ENCODE results near the gene UTY.

Gene UTY

DNA sequence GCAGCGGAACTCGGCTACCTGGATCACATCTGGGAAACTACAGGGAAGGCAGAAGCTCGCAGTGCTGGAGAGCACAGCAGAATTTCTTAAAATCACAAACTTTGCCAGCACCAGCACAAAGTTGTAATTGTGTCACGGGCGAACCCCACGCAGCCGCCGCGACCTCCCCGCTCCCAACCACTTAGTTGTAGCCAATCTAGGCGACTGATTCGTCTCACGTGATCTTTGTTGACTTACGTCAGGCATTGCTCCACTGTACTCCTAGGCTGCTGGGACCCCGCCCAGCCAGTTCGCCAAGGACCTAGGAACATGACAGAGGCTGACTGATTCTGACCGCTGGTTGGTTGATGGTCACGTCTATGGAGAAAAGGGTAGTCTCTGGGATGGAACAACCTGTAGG lies at the start of gene UTY:
Gene UTY, minus strand, starts transcription at position 206 of the 400 bp plus-strand sequence. CDS start 368 bp downstream, outside the sequence.
- DNase-seq: peak in 15 of 42 donors; percentile 78 to 96 (median 87)
- intact Hi-C loops (cut with DNase I): no loop called here

DNA sequence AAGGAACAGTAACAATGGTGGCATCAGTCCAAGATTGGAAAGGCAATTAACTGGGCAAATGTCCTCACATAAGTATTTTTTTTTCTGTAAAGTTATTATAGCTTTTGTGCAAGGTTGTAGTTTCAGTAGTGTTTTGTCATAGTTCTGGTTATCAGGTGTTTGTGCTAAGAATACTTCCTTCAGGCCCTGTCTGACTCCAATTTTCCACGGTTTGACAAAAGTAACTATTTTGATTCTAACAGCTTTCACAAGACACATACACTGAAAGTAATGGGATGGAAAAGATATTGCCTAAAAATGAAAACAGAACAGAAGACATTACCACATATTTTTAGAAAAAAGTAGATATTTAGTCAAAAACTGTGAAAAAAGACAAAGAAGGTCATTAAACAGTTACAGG lies 40.6 kb upstream of the UTY start:
- intact Hi-C loops (cut with DNase I): no loop called here
- DNase-seq: no peak

DNA sequence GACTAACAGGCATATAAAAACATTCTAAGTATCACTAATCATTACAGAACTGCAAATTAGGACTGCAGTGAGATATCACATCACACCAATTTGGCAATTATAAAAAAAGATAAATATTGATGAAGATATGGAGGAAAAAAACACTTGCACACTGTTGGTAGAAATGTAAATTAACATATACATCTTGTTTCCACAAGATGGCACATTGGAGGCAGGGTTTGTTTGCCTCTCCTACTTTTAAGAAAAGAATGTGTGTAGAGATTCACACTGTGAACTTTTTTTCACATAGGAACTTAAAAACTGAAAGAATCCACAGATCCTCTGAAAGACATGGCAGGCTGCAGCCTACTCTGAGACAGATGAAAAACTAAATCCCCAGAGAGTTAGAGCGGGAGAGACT lies 21.4 kb upstream of the UTY start:
- peak in 1 of 42 donors; percentile 2 for DNase-seq

DNA sequence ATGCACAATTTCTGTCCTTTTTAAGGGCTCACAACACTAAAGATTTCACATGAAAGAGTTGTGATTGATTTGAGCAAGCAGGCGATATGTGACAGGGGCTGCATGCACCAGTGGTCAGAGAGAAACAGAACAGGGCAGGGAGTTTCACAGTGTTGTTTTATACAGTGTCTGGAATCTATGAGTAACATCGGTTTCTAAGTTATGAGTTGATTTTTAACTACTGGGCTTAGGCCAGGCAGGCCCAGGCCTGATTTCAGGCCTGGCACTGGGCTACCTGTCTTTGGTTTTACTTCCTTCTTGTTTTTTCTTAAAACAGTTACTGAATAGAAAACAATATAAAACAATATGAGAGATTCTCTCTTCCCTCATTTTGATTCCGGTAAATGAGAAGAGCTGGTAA lies 13.9 kb upstream of the UTY start:
- intact Hi-C loops (cut with DNase I): no loop called here
- DNase-seq: no peak

More for the DNA sequence above, 21.4 kb upstream of the UTY start:
- intact Hi-C loops (cut with DNase I): no loop called here

DNA sequence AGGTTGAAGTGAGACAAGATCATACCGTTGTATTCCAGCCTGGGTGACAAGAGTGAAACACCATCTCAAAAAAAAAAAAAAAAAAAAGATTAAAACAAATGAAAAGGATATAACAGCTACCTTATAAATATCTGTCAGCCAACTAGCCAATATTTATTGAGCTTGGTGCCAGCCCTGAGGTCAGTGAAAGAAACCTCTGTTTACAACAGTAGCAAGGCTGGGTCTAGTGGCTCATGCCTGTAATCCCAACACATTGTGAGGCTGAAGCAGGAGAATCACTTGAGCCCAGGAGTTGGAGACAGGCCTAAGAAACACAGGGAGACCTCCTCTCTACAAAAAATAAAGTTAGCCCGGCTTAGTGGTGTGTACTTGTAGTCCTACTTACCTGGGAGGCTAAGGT lies 12.6 kb upstream of the UTY start:
- intact Hi-C loops (cut with DNase I): no loop called here
- DNase-seq: no peak

DNA sequence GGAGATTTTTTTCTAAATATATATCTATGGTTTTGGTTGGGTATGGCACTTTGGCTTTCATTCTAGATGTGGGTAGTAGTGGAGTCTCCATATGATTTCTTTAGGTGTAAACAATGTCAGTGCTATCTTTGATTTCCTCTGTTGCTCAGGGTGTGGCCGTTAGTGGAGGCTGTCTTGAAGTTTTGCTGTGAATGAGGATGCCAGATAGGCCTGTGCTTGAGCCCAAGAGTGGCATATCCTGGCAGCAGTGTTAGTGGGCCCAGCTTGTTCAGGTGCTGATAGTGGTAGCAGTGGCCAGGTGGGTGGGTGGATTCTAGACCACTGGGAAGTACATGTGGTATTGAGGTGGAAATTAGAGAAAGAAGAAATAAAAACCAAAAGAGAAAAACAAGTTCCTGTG lies 8.9 kb upstream of the UTY start:
- intact Hi-C loops (cut with DNase I): no loop called here
- no peak for DNase-seq

DNA sequence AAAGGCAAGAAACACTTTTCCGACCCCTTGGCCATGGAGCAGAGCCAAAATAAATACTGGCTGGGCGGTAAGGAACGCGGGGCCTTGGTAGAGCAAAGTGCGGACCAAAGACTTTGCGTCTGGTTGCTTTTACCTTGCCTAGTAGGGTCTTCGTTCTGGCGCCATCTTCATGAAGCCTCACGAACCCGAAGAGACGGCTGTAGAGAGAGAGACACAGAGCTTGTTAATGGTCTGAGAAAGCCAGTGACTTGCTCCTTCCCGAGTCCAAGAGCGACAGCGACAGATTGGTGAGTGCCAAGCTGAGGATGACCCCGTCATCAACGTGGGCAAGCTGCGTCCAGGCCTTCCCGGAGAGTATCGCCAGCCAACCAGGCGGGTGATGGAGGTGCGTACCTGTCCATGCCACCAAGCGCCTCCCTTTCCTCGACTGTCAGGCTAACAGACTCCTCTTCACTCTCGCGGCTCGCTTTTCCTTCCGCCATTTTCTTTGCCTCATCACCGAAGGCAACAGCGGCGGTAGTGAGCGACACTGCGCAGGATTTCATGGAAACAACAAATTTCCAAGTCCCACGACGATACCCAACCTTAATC lies 617 bp downstream of the UTY start:
- intact Hi-C loops (cut with DNase I): no loop called here
- peak in 15 of 42 donors; percentile 8 to 74 (median 51) for DNase-seq

DNA sequence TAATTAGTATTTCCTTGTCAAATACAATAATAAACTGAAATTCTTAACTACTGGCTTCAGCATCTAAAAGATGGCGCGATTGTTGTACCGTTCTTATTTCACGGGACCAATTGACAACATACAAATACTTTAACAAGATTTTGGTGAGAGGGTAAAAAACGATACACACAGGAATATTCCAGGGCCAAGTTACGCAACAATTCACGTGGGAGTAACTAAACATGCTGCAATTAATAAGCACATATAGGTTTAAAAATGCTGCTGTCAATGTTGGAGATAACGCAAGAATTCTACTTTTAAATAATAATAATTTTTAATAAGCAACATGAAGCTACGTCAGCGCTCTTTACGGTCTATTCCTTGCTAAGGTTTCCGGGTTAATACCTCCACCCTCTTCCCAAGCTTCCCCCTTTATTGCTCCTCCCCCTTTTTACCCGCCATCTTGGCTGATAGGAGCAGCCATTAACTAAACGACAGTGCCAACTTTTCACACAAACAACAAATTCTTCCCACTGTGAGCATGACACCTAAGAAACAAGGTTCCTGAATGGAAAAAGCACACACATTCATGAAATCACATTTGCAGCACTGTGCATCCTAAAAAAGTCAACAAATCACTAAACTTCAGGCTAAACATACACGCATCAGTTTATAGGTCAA lies 1.6 kb downstream of the UTY start:
- DNase-seq: peak in 13 of 42 donors; percentile 10 to 78 (median 49)

DNA sequence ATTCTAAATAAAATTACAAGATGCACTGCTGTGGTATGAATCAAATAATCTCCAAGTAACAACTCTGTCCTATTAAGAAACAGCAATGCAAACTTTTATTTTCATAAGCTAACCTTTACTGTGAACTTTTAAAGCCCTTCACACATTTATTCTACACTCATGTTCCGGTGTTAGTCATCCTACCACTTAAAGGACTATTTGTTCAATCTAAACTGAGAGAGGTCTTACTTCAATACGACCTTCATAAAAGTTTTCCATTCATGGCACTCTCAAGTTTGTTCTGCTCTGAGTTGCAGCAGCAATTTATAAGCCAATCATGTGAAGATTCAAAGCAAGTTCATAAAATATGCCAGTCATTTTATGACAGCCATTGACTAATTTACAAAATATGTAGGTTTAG lies 4.8 kb downstream of the UTY start:
- intact Hi-C loops (cut with DNase I): no loop called here
- DNase-seq: no peak

More for the DNA sequence above, 1.6 kb downstream of the UTY start:
- intact Hi-C loops (cut with DNase I): no loop called here

DNA sequence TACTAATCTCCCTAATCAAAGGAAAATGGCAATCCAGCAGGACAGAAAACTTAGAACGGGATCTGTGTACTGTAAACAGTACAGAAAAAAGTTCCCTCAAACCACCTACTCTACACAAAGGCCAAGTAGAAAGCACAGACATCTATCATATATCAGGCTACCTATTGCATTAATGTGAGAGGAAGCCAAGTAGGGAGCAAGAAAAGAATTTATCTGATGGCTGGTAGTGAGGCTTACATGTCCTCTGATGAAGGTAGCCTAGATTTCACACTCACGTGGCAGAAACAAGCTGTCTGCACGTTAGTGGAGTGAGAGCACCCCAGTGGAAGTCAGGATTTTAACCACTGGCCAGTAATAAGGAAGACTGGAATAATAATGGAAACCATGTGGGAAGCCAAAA lies 28.3 kb downstream of the UTY start:
- no peak for DNase-seq
- intact Hi-C loops (cut with DNase I): no loop called here

DNA sequence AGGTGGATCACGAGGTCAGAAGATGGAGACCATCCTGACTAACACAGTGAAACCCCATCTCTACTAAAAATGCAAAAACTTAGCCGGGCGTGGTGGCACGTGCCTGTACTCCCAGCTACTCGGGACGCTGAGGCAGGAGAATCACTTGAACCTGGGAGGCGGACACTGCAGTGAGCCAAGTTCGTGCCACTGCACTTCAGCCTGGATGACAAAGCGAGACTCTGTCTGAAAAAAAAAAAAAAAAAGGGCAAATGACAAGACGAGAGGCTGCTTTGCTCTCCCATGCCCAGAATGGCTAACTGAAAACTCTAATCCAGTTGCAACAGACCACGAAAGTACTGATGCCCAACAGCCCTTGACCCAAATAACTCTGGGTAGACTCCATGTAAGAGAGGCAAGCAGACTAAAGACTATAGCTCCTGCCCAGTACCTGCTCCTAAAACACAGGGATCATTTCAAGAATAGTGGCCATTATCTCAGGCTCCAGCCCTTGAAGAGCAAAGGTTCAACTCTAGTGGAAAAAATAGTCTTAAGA lies 29.2 kb downstream of the UTY start:
- intact Hi-C loops (cut with DNase I): no loop called here
- no peak for DNase-seq

DNA sequence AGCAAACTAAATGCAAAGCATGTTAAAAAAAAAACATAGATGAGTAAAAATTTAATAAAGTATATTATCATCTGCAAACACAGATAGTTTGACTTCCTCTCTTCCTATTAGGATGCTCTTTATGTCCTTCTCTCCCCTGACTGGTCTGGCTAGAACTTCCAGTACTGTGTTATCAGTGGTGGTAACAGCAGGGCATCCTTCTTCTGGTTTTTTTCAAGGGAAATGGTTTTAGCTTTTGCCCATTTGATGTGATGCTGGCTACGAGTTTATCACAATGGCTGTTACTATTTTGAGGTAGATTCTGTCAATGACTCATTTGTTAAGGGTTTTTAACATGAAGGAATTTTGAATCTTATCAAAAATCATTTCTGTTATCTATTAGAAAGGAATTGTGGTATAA lies 34.3 kb downstream of the UTY start:
- no peak for DNase-seq
- intact Hi-C loops (cut with DNase I): no loop called here

DNA sequence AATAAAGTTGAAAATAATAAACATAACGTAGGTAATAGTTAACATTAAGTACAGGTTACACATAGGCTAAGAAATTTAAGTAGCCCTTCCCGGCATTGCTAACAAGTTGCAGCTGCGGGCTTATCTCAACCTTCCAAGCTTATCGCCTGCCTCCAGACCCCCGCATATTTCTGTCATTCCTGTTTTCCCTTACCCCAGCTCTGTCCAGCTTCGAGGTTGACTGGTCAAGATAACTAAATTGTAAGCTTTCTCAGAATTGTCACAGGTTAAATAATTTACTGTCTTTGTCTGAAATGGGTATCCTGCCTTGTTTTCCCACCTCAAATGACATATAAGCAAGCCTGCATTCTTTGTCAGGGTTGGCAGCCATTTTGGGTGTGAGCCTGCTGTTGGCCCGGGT lies 36.7 kb downstream of the UTY start:
- no peak for DNase-seq
- intact Hi-C loops (cut with DNase I): no loop called here

DNA sequence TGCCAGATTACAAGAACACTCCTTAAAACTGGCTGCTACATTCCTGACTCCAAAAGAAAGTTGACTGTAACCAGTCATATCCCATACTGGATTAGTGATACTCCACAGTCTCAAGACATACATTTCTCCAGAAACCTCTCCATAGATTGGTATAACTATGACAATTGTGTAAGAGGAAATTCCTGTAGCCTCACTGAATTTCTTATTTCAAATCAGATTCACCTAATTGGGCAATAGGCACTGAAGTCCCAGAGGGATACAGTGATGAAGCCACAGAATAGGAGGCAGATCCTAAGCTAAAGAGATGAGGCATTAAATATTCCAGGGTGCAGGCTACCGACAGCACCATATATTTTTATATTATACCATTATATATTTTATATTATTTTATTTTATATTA lies 39.0 kb downstream of the UTY start:
- no peak for DNase-seq
- intact Hi-C loops (cut with DNase I): no loop called here

DNA sequence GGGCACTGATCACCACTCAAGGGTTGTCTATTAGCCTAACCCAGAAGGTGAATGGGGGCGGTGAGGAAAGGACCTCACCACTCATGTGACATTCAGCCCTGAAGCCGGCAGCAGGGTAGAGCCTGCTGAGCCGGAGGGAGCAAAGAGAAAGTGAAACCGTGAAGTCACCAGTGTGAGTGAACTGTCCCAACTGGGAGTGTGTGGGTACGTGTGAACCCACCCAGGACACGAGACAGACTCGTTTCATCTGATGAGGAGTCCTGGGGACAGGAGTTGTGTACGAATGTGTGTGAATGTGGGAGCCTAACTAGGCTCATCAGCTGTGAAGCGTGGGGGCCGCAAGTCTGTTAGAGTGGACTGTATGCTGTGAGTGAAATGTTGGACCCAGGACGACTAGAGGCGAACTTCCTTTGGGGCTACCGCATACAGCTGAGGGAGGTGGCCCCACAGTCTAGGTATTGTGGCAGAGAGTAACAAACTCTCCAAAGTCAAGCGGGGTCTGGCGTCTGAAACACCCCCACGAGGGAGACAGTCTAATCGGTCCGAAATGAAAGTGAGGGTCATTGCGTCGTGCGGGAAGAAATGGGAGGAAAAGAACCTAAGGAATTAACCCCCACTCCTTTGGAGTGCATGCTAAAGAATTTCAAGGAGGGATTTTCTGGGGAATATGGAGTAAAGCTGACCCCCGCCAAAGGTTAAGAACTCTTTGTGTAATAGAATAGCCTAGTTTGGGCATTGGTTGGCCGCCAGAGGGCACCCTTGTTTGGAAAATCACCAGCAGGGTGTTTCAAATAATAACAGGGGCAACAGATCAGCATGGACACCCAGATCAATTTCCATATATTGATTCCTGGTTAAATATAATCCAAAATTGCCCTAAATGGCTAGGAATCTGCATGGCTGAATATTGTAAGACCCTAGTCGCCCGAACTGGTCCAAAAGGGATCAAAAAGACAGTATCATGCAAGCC lies 43.6 kb downstream of the UTY start:
- intact Hi-C loops (cut with DNase I): no loop called here
- DNase-seq: peak in 14 of 42 donors; percentile 7 to 68 (median 38)

DNA sequence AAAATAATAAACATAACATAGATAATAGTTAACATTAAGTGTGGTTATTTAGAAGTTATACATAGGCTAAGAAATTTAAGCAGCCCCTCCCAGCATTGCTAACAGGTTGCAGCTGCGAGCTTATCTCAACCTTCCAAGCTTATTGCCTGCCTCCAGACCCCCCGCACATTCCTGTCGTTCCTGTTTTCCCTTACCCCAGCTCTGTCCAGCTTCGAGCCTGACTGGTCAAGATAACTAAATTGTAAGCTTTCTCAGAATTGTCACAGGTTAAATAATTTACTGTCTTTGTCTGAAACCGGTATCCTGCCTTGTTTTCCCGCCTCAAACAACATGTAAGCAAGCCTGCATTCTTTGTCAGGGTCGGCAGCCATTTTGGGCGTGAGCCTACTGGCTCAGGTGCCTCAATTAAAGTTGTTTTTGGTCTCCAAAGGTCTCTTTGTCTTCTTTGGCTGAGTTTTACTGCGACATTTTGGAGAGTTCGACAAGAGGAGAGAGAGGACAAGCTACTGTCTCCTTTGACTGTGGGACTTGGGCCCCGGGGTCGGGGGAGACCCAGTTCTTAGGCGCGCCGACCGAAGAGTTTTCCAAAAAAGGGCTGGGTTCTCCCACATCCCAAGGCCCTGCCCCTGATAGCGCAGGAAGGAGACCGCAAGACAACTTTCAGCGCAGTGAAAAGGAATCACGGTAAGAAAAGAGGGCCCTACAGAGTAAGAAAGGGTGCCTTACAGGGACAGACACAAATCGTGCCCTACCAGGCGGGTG lies 44.4 kb downstream of the UTY start:
- intact Hi-C loops (cut with DNase I): no loop called here

DNA sequence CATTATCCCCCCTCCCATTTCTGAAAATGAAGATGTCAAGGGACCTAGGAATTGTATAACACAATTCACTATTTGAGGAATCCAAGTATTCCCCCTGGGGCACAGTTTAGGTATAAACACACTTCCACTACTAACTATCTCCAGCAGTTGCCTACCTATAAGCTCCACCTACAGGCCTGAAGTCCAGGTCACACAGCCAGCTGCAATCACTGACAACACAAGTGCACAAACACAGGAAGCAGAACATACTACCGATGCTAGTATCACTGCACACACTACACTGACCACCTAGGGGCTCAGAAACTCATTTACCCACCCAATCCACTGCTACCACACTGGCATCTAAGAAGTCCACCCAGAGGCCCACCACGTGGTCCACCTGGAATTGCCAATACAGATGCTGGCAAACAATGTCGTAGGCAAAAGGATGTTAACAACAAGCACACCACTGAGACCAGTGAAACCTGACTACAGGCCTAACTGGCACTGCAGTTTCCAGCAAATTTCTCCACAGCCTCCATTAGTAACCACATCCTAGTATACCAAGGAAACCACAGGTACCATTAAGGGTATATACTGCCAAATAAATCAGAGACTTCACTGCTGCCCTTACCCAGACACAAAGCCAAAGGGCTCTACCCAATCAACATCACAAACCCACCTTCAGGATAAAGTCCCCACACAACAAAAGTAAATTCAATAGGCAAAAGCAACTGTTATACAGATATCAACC lies 47.4 kb downstream of the UTY start:
- intact Hi-C loops (cut with DNase I): no loop called here
- DNase-seq: no peak

More for the DNA sequence above, 44.4 kb downstream of the UTY start:
- DNase-seq: no peak

DNA sequence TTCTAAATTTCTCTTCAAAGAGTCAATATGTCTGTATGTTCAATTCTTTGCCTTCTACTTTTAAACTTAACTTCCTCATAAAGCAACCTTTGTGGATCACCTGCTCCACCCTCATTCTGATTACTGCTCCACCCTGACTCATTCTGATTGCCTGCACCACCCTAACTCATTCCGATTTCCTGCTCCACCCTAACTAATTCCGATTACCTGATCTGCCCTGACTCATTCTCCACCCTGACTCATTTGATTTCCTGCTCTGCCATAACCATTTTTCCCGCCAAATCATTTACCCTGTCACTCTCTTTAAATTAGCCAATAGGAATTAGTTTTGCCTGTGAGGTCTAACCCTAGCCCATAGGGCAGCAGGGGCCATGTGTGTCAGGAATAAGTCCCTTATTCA lies 50.3 kb downstream of the UTY start:
- intact Hi-C loops (cut with DNase I): no loop called here
- no peak for DNase-seq
